Ascending aorta (tissue), 2 donors: Measurements from ENCODE around the gene ACER2. TPM values are rescaled to one million over a fixed set of nuclear protein-coding genes. Genes with fewer than 3 reads are reported as not detected.

Source experiments
- DNase-seq, 2 donors: peaks; one replicate each; pipeline ENCODE4 v3.0.0-alpha.2; 2019; ENCODE audit warnings: low spot score in 2 of 2
- H3K27ac ChIP-seq, 2 donors: fragments of 200-600 bp; sonication (generic); one replicate each; pipeline ENCODE4 v1.5.1; 2016 to 2017; ENCODE audit warnings: mild to moderate bottlenecking in 1 of 2
- H3K27me3 ChIP-seq: fragments of 200-600 bp; sonication (generic); one replicate; pipeline ENCODE4 v1.5.1; 2017
- H3K36me3 ChIP-seq, 2 donors: fragments of 200-600 bp; sonication (generic); one replicate each; pipeline ENCODE4 v1.5.1; 2016
- H3K4me1 ChIP-seq, 2 donors: fragments of 200-600 bp; sonication (generic); one replicate each; pipeline ENCODE4 v1.5.1; 2016 to 2017; ENCODE audit warnings: mild to moderate bottlenecking in 1 of 2
- H3K4me3 ChIP-seq, 2 donors: fragments of 200-600 bp; sonication (generic); one replicate each; pipeline ENCODE4 v1.5.1; 2016 to 2017; ENCODE audit warnings: mild to moderate bottlenecking in 1 of 2
- H3K9me3 ChIP-seq, 2 donors: fragments of 200-600 bp; sonication (generic); one replicate each; pipeline ENCODE4 v1.5.1; 2016
- intact Hi-C: fragments of 100-400 bp; cut with DNase I; formaldehyde crosslinking; loops from one replicate; pipeline ENCODE4 v1.15.1; 2023
- total RNA-seq: library from RNA; depleted of rRNA; stranded (reverse); fragments of >200 nt; gene quantifications from one replicate; pipeline ENCODE4 v1.1.0, GENCODE V29; 2016
- TF ChIP-seq, protein P1 (sequence below), 3 experiments: fragments of 200-600 bp in 2 of 3; fragments of 450-650 bp in 1 of 3; sonication (generic) in 2 of 3; IDR thresholded peaks; one replicate each; pipeline ENCODE4 v1.5.1; 2016 to 2019; ENCODE audit warnings: antibody characterized with exemption in 3 of 3, mild to moderate bottlenecking in 1 of 3, moderate library complexity in 1 of 3

ACER2 gene
- total RNA-seq, 1 donor from 2014 or later: 1.4 TPM

GRCh38 chr9:19490828-19491227 is 82.0 kb downstream of the ACER2 start:
- Histone ChIP-seq H3K9me3 (no peaks in the 10 kb centered on the region), H3K36me3 (no peaks in the 10 kb centered on the region), H3K27ac (no peak overlapping the region), H3K4me3 (no peak overlapping the region), H3K4me1 (peaks cover 0 to 3% of the 10 kb centered on the region in 2 donors), H3K27me3 (no peaks in the 10 kb centered on the region)
- DNase-seq: no peak
- intact Hi-C loops: no loop called here
- TF ChIP-seq, protein P1, sequence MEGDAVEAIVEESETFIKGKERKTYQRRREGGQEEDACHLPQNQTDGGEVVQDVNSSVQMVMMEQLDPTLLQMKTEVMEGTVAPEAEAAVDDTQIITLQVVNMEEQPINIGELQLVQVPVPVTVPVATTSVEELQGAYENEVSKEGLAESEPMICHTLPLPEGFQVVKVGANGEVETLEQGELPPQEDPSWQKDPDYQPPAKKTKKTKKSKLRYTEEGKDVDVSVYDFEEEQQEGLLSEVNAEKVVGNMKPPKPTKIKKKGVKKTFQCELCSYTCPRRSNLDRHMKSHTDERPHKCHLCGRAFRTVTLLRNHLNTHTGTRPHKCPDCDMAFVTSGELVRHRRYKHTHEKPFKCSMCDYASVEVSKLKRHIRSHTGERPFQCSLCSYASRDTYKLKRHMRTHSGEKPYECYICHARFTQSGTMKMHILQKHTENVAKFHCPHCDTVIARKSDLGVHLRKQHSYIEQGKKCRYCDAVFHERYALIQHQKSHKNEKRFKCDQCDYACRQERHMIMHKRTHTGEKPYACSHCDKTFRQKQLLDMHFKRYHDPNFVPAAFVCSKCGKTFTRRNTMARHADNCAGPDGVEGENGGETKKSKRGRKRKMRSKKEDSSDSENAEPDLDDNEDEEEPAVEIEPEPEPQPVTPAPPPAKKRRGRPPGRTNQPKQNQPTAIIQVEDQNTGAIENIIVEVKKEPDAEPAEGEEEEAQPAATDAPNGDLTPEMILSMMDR (IDR thresholded peaks at IDR 0.05): no peak

DNA sequence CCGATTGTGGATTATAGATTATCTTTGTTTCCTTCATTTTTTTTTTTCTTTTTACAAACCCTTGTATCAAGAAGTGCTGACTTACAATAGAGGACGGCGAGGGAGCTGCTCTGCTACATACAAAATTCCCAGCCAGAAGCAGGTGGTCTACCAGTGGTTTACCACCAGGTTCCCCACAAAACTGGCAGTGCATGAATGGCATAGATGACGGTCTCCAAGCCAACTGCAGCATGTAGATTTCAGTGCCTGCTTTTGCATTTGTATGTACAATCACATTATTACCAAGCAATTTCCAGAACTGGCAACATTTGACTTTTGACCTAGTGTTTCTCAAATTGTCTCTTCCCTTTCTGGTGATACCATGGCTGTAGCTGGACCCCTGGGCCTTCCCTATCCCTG is 84.0 kb downstream of the ACER2 start:
- H3K36me3 ChIP-seq: no peaks in the 10 kb centered on the region
- peaks cover 0 to 3% of the 10 kb centered on the region in 2 donors for H3K4me1 ChIP-seq
- no peak for DNase-seq
- H3K4me3 ChIP-seq: peak overlapping the region in 1 of 2 donors; percentile 65
- TF ChIP-seq, protein P1 (IDR thresholded peaks at IDR 0.05): no peak
- no peak overlapping the region for H3K27ac ChIP-seq
- H3K27me3 ChIP-seq: no peaks in the 10 kb centered on the region
- H3K9me3 ChIP-seq: no peaks in the 10 kb centered on the region
- intact Hi-C loops: no loop called here

DNA sequence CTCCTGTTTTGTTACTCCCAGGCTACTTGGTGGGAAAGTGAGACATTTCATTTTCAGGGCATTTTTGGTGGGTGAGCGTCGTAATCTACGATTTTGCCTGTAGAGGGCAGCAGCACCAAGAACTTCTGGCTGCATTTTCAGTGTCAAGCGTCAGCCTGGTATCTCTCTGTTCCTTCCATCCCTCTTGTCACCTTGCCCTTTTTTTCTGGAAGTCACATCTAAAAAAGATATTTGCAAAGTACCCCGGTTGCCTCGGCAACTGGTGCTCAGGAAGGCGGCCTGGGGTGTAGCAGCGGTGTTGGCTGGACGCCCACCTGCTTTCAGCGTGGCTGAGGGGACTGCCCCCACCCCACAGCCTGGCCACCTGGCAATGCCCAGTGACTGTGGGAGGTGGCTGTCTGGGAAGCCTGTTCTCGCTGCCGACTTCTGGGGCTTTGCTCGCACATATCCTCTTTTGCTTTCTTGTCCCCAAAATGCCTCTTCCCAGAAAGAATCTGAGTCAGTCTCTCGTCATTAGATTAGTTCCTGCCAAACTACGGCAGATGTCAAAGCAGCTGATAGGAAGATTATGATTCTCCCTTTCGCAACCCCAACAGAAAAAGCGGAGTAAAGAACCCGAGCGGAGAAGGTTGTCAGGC is 84.5 kb downstream of the ACER2 start:
- DNase-seq: peak in 1 of 2 donors; percentile 68
- no peaks in the 10 kb centered on the region for H3K36me3 ChIP-seq
- H3K27ac ChIP-seq: peak overlapping the region; percentile 28 to 57
- TF ChIP-seq, protein P1 (IDR thresholded peaks at IDR 0.05): peak; percentile 18 to 72 (median 65)
- intact Hi-C loops: no loop called here
- no peaks in the 10 kb centered on the region for H3K27me3 ChIP-seq
- H3K9me3 ChIP-seq: no peaks in the 10 kb centered on the region
- peak overlapping the region in 1 of 2 donors; percentile 65 for H3K4me3 ChIP-seq
- H3K4me1 ChIP-seq: peaks cover 0 to 3% of the 10 kb centered on the region in 2 donors

- TF ChIP-seq, protein P1 (IDR thresholded peaks at IDR 0.05): no peak
- intact Hi-C loops: no loop called here
- Histone ChIP-seq H3K27me3 (no peaks in the 10 kb centered on the region), H3K9me3 (no peaks in the 10 kb centered on the region), H3K4me3 (peak overlapping the region in 1 of 2 donors; percentile 65), H3K36me3 (no peaks in the 10 kb centered on the region), H3K27ac (peak overlapping the region in 1 of 2 donors; percentile 57), H3K4me1 (peaks cover 0 to 3% of the 10 kb centered on the region in 2 donors)
- no peak for DNase-seq
These were observed 85.1 kb downstream of the ACER2 start for GRCh38 chr9:19493876-19494275.

- H3K9me3 ChIP-seq: no peaks in the 10 kb centered on the region
- H3K4me3 ChIP-seq: no peak overlapping the region
- no peaks in the 10 kb centered on the region for H3K27me3 ChIP-seq
- no peak for DNase-seq
- intact Hi-C loops: no loop called here
- TF ChIP-seq, protein P1 (IDR thresholded peaks at IDR 0.05): no peak
- H3K36me3 ChIP-seq: no peaks in the 10 kb centered on the region
- peaks cover 0 to 3% of the 10 kb centered on the region in 2 donors for H3K4me1 ChIP-seq
- H3K27ac ChIP-seq: no peak overlapping the region
These were observed 86.6 kb downstream of the ACER2 start for GRCh38 chr9:19495186-19496028.
